GM21786 (cell line): ENCODE data around the gene ADAMTS12.

Source experiments
- ATAC-seq: cut with Tn5 transposase; IDR thresholded peaks from one replicate; pipeline ENCODE4 v1.9.1; 2021; ENCODE audit not compliant: unreplicated experiment

Gene ADAMTS12

DNA sequence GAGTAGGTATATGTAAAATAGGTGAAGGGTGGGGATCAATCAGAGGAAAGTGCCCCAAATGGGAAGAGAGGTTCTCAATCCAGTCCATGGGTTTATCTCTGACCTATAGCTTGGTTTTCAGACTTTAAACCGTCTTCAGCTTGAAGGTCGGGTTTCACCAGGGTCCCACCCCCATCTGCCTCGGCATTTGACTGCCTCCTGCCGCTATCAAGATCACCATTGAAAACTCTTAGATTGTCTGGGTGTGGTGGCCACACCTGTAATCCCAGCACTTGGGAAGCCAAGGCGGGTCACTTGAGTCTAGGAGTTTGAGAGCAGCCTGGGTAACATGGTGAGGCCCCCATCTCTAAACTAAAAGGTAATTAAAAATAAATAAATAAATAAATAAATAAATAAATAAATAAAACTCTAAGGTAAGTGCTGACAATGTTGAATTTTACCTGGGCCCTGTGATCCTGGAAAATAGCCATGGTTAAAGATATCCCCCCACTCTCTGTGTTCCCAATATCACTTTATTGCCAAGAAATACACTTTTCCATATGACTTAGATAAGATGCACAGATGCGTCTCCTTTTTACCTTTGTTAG is 402.2 kb downstream of the ADAMTS12 start:
- no peak for ATAC-seq

DNA sequence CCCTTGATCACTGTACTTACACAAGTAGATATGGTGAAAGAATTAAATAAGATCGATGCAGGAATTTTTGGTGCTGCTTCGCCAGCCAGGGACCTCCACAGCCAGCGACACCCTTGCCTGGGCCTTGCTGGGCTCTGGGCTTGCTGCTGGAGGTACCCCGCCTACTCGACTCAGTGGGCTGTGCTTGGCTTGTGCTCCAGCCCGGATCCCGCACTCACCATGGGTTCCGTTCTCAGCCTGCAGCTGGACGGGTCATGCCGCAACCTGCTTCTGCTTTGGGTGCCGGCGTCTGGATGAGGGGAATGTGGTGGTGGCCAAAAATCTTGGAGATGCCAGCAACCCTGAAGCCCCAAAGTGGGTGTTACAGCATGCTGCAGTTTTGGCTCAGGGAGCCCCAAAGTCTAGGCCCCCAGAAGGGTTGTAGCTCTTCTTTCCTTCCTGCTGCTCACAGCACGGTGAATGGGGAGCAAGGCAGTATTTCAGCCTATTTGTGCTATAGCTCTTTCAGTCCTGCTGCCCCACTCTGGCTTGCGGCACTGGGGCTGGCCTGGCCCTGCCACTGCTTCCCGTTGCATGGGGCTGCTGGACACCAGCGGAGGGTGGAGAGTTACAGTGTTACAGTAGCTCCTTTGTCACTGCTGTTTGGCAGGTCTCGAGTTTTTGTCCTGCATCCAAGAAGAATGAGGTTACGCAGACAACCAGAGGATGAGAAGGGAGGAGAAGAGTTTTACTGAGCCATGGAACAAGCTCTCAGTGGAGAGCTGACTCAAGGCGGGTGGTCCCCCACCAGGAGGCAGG is 403.0 kb downstream of the ADAMTS12 start:
- ATAC-seq, result no peak

DNA sequence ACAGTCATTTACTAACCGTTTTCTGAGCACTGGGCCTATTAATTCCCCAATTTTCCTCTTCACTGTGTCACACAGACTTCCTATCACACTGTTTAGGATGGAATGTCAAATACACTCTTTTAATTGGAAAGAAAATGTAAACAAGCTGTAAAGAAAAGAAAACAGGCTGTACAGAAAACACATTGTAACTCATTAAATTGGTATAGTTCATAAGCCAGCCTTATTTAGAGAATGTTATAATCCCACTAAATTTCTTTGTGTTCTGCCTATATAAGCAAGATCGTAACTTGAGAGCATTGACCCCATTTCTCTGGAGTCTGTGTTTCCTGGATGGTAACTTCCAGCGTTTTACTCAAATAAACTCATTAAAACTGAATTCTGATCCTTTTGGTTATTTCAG is 404.6 kb downstream of the ADAMTS12 start:
- no peak for ATAC-seq

DNA sequence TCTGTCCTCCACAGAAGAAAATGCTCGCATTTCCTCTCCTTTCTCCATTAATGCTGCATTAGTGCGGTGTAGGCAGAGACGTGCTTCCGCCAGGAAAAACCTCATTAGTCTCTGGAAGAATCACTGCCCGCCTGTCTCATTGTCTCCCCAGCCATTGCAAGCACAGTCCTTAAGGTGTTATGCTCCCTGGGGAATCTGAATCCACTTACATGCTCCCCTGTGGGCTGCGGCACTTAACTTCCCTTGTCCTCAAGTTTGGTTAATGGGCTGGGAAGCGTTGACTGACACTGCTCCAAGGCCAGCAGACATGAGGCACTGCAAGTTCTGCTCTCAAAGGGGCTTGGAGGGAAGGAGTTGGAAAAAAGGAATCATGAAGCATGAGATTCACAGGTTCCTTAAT is 409.5 kb downstream of the ADAMTS12 start:
- no peak for ATAC-seq

DNA sequence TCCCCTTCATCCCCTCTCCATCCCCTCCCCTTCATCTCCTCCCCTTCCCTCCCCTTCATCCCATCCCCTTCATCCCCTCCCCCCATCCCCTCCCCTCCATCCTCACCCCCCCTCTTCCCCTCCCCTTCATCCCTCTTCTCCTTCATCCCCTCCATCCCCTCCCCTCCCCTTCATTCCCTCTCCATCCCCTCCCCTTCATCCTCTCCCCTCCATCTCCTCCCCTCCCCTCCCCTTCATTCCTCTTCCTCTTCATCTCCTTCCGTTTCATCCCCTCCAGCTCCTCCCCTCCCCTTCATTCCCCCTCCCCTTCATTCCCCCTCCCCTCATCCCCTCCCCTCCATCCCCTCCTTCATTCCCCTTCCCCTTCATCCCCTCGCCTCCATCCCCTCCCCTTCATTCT is 410.9 kb downstream of the ADAMTS12 start:
- no peak for ATAC-seq

DNA sequence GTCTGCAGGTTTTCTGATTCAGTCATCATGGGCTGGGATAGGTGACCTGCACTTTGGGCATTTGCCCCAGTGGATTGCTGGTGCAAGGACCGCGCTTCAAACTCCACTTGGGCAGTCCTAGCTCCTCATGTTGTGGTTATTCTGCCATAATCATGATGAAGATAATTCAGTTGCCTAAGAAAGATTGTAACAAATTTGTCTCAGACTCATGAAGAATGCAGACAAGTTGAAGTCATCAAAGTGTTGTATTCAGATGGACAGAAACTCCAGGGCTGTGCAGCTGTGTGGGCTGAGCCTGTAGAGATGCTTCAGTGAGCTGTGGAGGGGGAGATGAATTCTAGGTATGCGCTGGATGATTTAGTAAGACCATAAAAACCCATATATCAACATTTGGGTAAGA is 412.5 kb downstream of the ADAMTS12 start:
- no peak for ATAC-seq

DNA sequence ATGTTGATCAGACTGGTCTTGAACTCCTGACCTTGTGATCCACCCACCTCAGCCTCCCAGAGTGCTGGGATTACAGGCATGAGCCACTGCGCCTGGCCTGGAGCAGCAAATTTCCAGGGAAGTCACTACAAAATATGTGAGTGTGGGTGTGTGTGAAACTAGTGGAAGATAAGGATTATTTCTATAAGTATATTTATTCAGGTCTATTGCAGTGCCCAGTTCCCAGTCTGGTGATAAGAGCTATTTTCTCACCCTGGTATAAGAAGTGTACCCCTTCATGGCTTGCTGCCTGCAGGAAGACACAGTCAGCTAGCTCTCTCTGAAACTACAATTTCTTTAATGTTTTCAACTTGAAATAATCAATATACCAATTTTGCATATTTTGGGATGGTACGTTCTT is 414.0 kb downstream of the ADAMTS12 start:
- ATAC-seq, result no peak

DNA sequence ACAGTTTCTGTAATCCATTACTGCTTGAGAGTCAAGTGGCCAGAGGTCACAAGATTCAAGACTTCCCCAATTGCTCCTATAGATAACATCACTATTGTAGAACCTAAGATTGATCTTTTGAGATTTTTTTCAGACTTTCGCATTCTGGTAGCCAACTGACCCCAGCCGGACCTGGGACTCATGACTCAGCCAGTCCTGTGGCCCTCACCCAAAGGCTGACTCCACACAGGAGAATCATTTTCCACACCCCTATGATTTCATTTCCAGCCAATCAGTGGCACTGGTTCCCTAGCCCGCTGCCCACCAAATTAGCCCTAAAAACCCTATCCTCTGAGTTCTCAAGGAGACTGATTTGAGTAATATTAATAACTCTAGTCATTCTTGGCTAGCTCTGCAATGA is 414.8 kb downstream of the ADAMTS12 start:
- ATAC-seq, result no peak

DNA sequence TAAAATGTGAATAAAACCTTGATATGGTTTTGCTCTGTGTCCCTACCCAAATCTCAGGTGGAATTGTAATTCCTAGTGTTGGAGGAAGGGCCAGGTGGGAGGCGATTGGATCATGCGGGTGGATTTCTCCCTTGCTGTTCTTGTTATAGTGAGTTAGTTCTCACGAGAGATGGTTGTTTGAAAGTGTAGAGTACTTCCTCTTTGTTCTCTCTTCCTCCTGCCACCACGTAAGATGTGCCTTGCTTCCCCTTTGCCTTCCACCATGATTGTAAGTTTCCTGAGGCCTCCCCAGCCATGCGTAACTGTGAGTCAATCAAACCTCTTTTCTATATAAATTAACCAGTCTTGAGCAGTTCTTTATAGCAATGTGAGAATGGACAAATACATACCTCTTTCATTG is 416.1 kb downstream of the ADAMTS12 start:
- ATAC-seq, result no peak

DNA sequence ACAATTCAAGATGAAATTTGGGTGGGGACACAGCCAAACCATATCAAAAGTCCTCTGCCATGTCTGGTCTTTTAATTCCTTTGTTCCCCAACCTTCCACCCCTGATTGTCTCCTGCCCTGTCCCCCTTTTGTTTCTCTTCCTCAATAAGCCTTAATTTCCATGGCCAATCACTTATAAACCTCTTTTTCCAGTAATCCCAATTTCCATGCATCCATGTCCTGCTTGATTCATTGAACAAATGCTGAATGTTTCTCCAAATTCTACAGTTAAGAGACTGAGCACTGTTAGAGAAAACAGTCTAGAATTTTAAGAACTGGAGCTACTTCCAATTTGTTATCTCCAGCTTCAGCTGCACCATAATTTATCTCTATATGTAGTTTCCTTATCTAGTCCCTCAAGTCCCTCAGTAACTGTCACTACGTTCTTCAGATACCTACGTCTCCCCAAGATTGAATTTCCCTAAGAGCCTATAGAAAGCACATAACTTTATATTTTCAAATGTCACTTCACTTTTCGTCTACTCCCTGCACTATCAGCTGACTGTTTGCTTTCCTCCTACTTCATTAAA is 416.8 kb downstream of the ADAMTS12 start:
- no peak for ATAC-seq

DNA sequence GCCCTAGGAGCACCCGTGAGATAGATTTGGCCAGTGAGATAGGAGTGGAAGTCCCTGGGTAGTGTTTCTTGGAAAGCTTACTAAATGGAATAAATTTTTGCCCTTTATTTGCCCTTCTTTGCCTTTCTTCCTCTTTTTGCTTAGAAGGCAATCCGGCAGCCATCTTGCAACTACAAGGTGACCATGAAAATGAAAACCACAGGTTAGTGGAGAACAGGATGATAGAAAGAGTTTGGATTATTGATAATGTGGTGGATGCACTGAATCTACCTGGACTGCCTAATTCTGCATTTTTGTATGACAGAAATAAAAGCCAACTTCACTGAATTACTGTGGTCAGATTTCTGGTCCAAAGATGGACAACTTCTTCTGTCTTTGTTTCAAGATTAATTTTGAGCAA is 417.8 kb downstream of the ADAMTS12 start:
- ATAC-seq, result no peak
